ENCODE results near the gene LCN15.

LCN15 gene

GRCh38 chr9:136724772-136725171 lies 39.5 kb downstream of the LCN15 start:
- peaks cover 13% of the 10 kb centered on the region for H3K27me3 ChIP-seq (ENCODE audit: insufficient read depth, low read length)
- no peak overlapping the region for H3K27ac ChIP-seq (ENCODE audit: low read depth, low read length)
- no peak overlapping the region for H3K9ac ChIP-seq (ENCODE audit: low read depth, low read length)
- H3K4me3 ChIP-seq (ENCODE audit: low read length): no peak overlapping the region
- WGBS: 99% methylated on average over 7 of the region's 7 CpGs
- H3K4me1 ChIP-seq (ENCODE audit: insufficient read depth, low read length): no peaks in the 10 kb centered on the region; the same call in 1 of the 2 replicates
- H3K36me3 ChIP-seq (ENCODE audit: insufficient read depth, low read length): peaks cover 50% of the 10 kb centered on the region
- H3K9me3 ChIP-seq (ENCODE audit: insufficient read depth, low read depth, low read length): no peaks in the 10 kb centered on the region

GRCh38 chr9:136723989-136724388 lies 40.3 kb downstream of the LCN15 start:
- H3K36me3 ChIP-seq (ENCODE audit: insufficient read depth, low read length): peaks cover 50% of the 10 kb centered on the region
- H3K9me3 ChIP-seq (ENCODE audit: insufficient read depth, low read depth, low read length): no peaks in the 10 kb centered on the region
- 91% methylated on average over 8 of the region's 8 CpGs for WGBS
- H3K4me3 ChIP-seq (ENCODE audit: low read length): no peak overlapping the region
- no peak overlapping the region for H3K9ac ChIP-seq (ENCODE audit: low read depth, low read length)
- no peaks in the 10 kb centered on the region; the same call in 1 of the 2 replicates for H3K4me1 ChIP-seq (ENCODE audit: insufficient read depth, low read length)
- peak overlapping the region; percentile 14; the same call in 1 of the 2 replicates for H3K27ac ChIP-seq (ENCODE audit: low read depth, low read length)
- peaks cover 7% of the 10 kb centered on the region for H3K27me3 ChIP-seq (ENCODE audit: insufficient read depth, low read length)

GRCh38 chr9:136723362-136723976 lies 40.8 kb downstream of the LCN15 start:
- peaks cover 2% of the 10 kb centered on the region for H3K27me3 ChIP-seq (ENCODE audit: insufficient read depth, low read length)
- no peaks in the 10 kb centered on the region; the same call in 1 of the 2 replicates for H3K4me1 ChIP-seq (ENCODE audit: insufficient read depth, low read length)
- H3K9ac ChIP-seq (ENCODE audit: low read depth, low read length): no peak overlapping the region
- H3K36me3 ChIP-seq (ENCODE audit: insufficient read depth, low read length): peaks cover 50% of the 10 kb centered on the region
- H3K9me3 ChIP-seq (ENCODE audit: insufficient read depth, low read depth, low read length): no peaks in the 10 kb centered on the region
- H3K27ac ChIP-seq (ENCODE audit: low read depth, low read length): no peak overlapping the region
- 95% methylated on average over 32 of the region's 32 CpGs for WGBS
- H3K4me3 ChIP-seq (ENCODE audit: low read length): no peak overlapping the region

GRCh38 chr9:136722969-136723356 lies 41.4 kb downstream of the LCN15 start:
- peak overlapping the region; percentile 43; the same call in 1 of the 2 replicates for H3K27ac ChIP-seq (ENCODE audit: low read depth, low read length)

GRCh38 chr9:136722093-136722968 lies 42.0 kb downstream of the LCN15 start:
- H3K27ac ChIP-seq (ENCODE audit: low read depth, low read length): peak overlapping the region; percentile 43; the same call in 1 of the 2 replicates
- H3K4me1 ChIP-seq (ENCODE audit: insufficient read depth, low read length): no peaks in the 10 kb centered on the region; the same call in 1 of the 2 replicates
- no peak overlapping the region for H3K9ac ChIP-seq (ENCODE audit: low read depth, low read length)
- no peak overlapping the region for H3K4me3 ChIP-seq (ENCODE audit: low read length)
- no peaks in the 10 kb centered on the region for H3K9me3 ChIP-seq (ENCODE audit: insufficient read depth, low read depth, low read length)
- 90% methylated on average over 31 of the region's 31 CpGs for WGBS
- H3K36me3 ChIP-seq (ENCODE audit: insufficient read depth, low read length): peaks cover 50% of the 10 kb centered on the region
- H3K27me3 ChIP-seq (ENCODE audit: insufficient read depth, low read length): no peaks in the 10 kb centered on the region

More at GRCh38 chr9:136722969-136723356, 41.4 kb downstream of the LCN15 start:
- 93% methylated on average over 24 of the region's 24 CpGs for WGBS
- H3K27me3 ChIP-seq (ENCODE audit: insufficient read depth, low read length): no peaks in the 10 kb centered on the region
- no peak overlapping the region for H3K4me3 ChIP-seq (ENCODE audit: low read length)
- no peaks in the 10 kb centered on the region for H3K9me3 ChIP-seq (ENCODE audit: insufficient read depth, low read depth, low read length)
- no peaks in the 10 kb centered on the region; the same call in 1 of the 2 replicates for H3K4me1 ChIP-seq (ENCODE audit: insufficient read depth, low read length)
- no peak overlapping the region for H3K9ac ChIP-seq (ENCODE audit: low read depth, low read length)
- H3K36me3 ChIP-seq (ENCODE audit: insufficient read depth, low read length): peaks cover 50% of the 10 kb centered on the region

- WGBS: 92% methylated on average over 30 of the region's 30 CpGs
- Histone ChIP-seq H3K4me1 (ENCODE audit: insufficient read depth, low read length) (no peaks in the 10 kb centered on the region; the same call in 1 of the 2 replicates), H3K9me3 (ENCODE audit: insufficient read depth, low read depth, low read length) (no peaks in the 10 kb centered on the region), H3K27me3 (ENCODE audit: insufficient read depth, low read length) (no peaks in the 10 kb centered on the region), H3K27ac (ENCODE audit: low read depth, low read length) (no peak overlapping the region; the same call in 1 of the 2 replicates), H3K36me3 (ENCODE audit: insufficient read depth, low read length) (peaks cover 46% of the 10 kb centered on the region), H3K4me3 (ENCODE audit: low read length) (no peak overlapping the region), H3K9ac (ENCODE audit: low read depth, low read length) (no peak overlapping the region)
Measured at GRCh38 chr9:136721339-136722092, 42.8 kb downstream of the LCN15 start.

- Histone ChIP-seq H3K9ac (ENCODE audit: low read depth, low read length) (no peak overlapping the region), H3K36me3 (ENCODE audit: insufficient read depth, low read length) (peaks cover 40% of the 10 kb centered on the region), H3K9me3 (ENCODE audit: insufficient read depth, low read depth, low read length) (no peaks in the 10 kb centered on the region), H3K27me3 (ENCODE audit: insufficient read depth, low read length) (no peaks in the 10 kb centered on the region), H3K4me1 (ENCODE audit: insufficient read depth, low read length) (no peaks in the 10 kb centered on the region; the same call in 1 of the 2 replicates), H3K4me3 (ENCODE audit: low read length) (no peak overlapping the region), H3K27ac (ENCODE audit: low read depth, low read length) (peak overlapping the region; percentile 50; the same call in 1 of the 2 replicates)
- WGBS: 86% methylated on average over 11 of the region's 11 CpGs
Measured at GRCh38 chr9:136720898-136721338, 43.4 kb downstream of the LCN15 start.

- no peak overlapping the region for H3K9ac ChIP-seq (ENCODE audit: low read depth, low read length)
- no peak overlapping the region for H3K4me3 ChIP-seq (ENCODE audit: low read length)
- peaks cover 34% of the 10 kb centered on the region for H3K36me3 ChIP-seq (ENCODE audit: insufficient read depth, low read length)
- H3K9me3 ChIP-seq (ENCODE audit: insufficient read depth, low read depth, low read length): no peaks in the 10 kb centered on the region
- no peaks in the 10 kb centered on the region for H3K4me1 ChIP-seq (ENCODE audit: insufficient read depth, low read length)
- WGBS: 37% methylated on average over 18 of the region's 20 CpGs
- no peaks in the 10 kb centered on the region for H3K27me3 ChIP-seq (ENCODE audit: insufficient read depth, low read length)
- H3K27ac ChIP-seq (ENCODE audit: low read depth, low read length): peak overlapping the region; percentile 50; the same call in 1 of the 2 replicates
Measured at GRCh38 chr9:136720251-136720897, 43.9 kb downstream of the LCN15 start.

- H3K27ac ChIP-seq (ENCODE audit: low read depth, low read length): no peak overlapping the region
- no peak overlapping the region; the same call in 1 of the 2 replicates for H3K9ac ChIP-seq (ENCODE audit: low read depth, low read length)
- H3K9me3 ChIP-seq (ENCODE audit: insufficient read depth, low read depth, low read length): no peaks in the 10 kb centered on the region
- H3K4me1 ChIP-seq (ENCODE audit: insufficient read depth, low read length): no peaks in the 10 kb centered on the region
- H3K27me3 ChIP-seq (ENCODE audit: insufficient read depth, low read length): no peaks in the 10 kb centered on the region
- 88% methylated on average over 24 of the region's 24 CpGs for WGBS
- peaks cover 24% of the 10 kb centered on the region for H3K36me3 ChIP-seq (ENCODE audit: insufficient read depth, low read length)
- H3K4me3 ChIP-seq (ENCODE audit: low read length): no peak overlapping the region
Measured at GRCh38 chr9:136719195-136719880, 45.0 kb downstream of the LCN15 start.
